GM11168 (cell line): Measurements from ENCODE around the gene ZCCHC17.

Source experiments
- in situ Hi-C: fragments of 300-500 bp; cut with MboI; formaldehyde crosslinking; loops from one replicate; pipeline ENCODE4 v1.12.0; 2022; ENCODE audit warnings: low sequenced_read_pairs; ENCODE audit not compliant: unreplicated experiment

ZCCHC17 gene

GRCh38 chr1:31413405-31414001 lies 116.7 kb downstream of the ZCCHC17 start:
- in situ Hi-C loops, result no loop called here
